GM23338 (cell line): ENCODE results near the gene PLEK. TPM values are rescaled to one million over a fixed set of nuclear protein-coding genes. Genes with fewer than 3 reads are reported as not detected.

Source experiments
- ATAC-seq: fragments of 200-7000 bp; cut with Tn5 transposase; 3 replicates; pipeline ENCODE4 v1.9.1; 2020
- DNase-seq: peaks from one replicate; pipeline ENCODE4 v3.0.0-alpha.2; 2015; ENCODE audit warnings: low spot score
- H2AFZ ChIP-seq: fragments of 200-600 bp; sonication (generic); 2 replicates; pipeline ENCODE4 v1.8.0; 2016; ENCODE audit warnings: antibody characterized with exemption, mild to moderate bottlenecking, moderate library complexity
- H3F3A ChIP-seq: fragments of 200-600 bp; sonication (generic); replicated peaks from 2 replicates; pipeline ENCODE4 v1.8.0; 2017; ENCODE audit warnings: antibody characterized with exemption, mixed run types, low read depth
- H3K27ac ChIP-seq: fragments of 200-600 bp; sonication (generic); 2 replicates; pipeline ENCODE4 v1.6.1; 2016; ENCODE audit warnings: low read depth
- H3K27me3 ChIP-seq: fragments of 200-600 bp; sonication (generic); 2 replicates; pipeline ENCODE4 v1.8.0; 2016; ENCODE audit warnings: mild to moderate bottlenecking, mixed run types, moderate library complexity; ENCODE audit not compliant: insufficient read depth
- H3K36me3 ChIP-seq: fragments of 200-600 bp; sonication (generic); 2 replicates; pipeline ENCODE4 v1.8.0; 2016; ENCODE audit warnings: mild to moderate bottlenecking; ENCODE audit not compliant: insufficient read depth
- H3K4me1 ChIP-seq: fragments of 200-600 bp; sonication (generic); 2 replicates; pipeline ENCODE4 v1.8.0; 2016; ENCODE audit warnings: mild to moderate bottlenecking, moderate library complexity; ENCODE audit not compliant: insufficient read depth
- H3K4me2 ChIP-seq: fragments of 200-600 bp; sonication (generic); 2 replicates; pipeline ENCODE4 v1.7.1; 2017; ENCODE audit warnings: mixed run types
- H3K4me3 ChIP-seq: fragments of 200-600 bp; sonication (generic); 2 replicates; pipeline ENCODE4 v1.6.1; 2016; ENCODE audit warnings: mixed run types
- H3K79me2 ChIP-seq: fragments of 200-600 bp; sonication (generic); replicated peaks from 2 replicates; pipeline ENCODE4 v1.8.0; 2017; ENCODE audit warnings: mild to moderate bottlenecking; ENCODE audit not compliant: insufficient read depth
- H3K9me2 ChIP-seq: fragments of 200-600 bp; sonication (generic); 2 replicates; pipeline ENCODE4 v1.8.0; 2017; ENCODE audit not compliant: insufficient read depth
- H4K20me1 ChIP-seq: fragments of 200-600 bp; sonication (generic); replicated peaks from 2 replicates; pipeline ENCODE4 v1.8.0; 2017; ENCODE audit warnings: mild to moderate bottlenecking; ENCODE audit not compliant: insufficient read depth
- H3K27ac Mint-ChIP-seq: 2 replicates; pipeline ENCODE4 v1.8.0; 2020; ENCODE audit warnings: inconsistent platforms, mild to moderate bottlenecking, moderate library complexity, mixed read lengths
- H3K27me3 Mint-ChIP-seq: 3 replicates; pipeline ENCODE4 v1.8.0; 2022; ENCODE audit warnings: low read depth, mild to moderate bottlenecking, moderate library complexity, mixed read lengths, inconsistent platforms; ENCODE audit not compliant: insufficient read depth, poor library complexity
- H3K36me3 Mint-ChIP-seq: 3 replicates; pipeline ENCODE4 v1.8.0; 2021; ENCODE audit warnings: low read depth, mild to moderate bottlenecking, inconsistent platforms, moderate library complexity, mixed read lengths
- H3K4me1 Mint-ChIP-seq: 3 replicates; pipeline ENCODE4 v1.8.0; 2020; ENCODE audit warnings: mild to moderate bottlenecking, inconsistent platforms, mixed read lengths
- H3K4me3 Mint-ChIP-seq: 3 replicates; pipeline ENCODE4 v1.8.0; 2021; ENCODE audit warnings: moderate library complexity, mild to moderate bottlenecking, inconsistent platforms, mixed read lengths
- H3K9me3 Mint-ChIP-seq: 3 replicates; pipeline ENCODE4 v1.8.0; 2020; ENCODE audit warnings: moderate library complexity, mild to moderate bottlenecking, inconsistent platforms, mixed read lengths
- EZH2phosphoT487 ChIP-seq: fragments of 200-600 bp; sonication (generic); IDR thresholded peaks from one replicate; pipeline ENCODE4 v1.8.1; 2018; ENCODE audit warnings: antibody characterized with exemption; ENCODE audit not compliant: unreplicated experiment
- NANOG ChIP-seq: IDR thresholded peaks from 2 replicates; pipeline ENCODE4 v1.6.1; 2016; ENCODE audit warnings: antibody characterized with exemption, borderline replicate concordance
- REST ChIP-seq: IDR thresholded peaks from one replicate; pipeline ENCODE4 v1.6.1; 2018; ENCODE audit warnings: antibody characterized with exemption; ENCODE audit not compliant: unreplicated experiment
- STAT1 ChIP-seq: IDR thresholded peaks from one replicate; pipeline ENCODE4 v1.6.1; 2016; ENCODE audit warnings: antibody characterized with exemption; ENCODE audit not compliant: unreplicated experiment
- ZNF114 ChIP-seq: fragments of 250-450 bp; sonication (Bioruptor Pico); IDR thresholded peaks from 2 replicates; pipeline ENCODE4 v1.5.0; 2020; ENCODE audit warnings: mild to moderate bottlenecking, moderate library complexity
- ZNF331 ChIP-seq: fragments of 250-450 bp; sonication (Bioruptor Pico); IDR thresholded peaks from 2 replicates; pipeline ENCODE4 v1.5.0; 2020; ENCODE audit warnings: low read depth, mild to moderate bottlenecking, moderate library complexity
- polyA plus RNA-seq: library from polyadenylated mRNA; unstranded; fragments of >200 nt; fragmentation: Nextera tagmentation; extraction: Ambion mirVana; gene quantifications from 2 replicates; pipeline ENCODE4 v1.2.1, GENCODE V29; 2016
- total RNA-seq: library from RNA; depleted of rRNA; stranded (reverse); fragments of >200 nt; shearing (Covaris generic); gene quantifications from 2 replicates; pipeline ENCODE4 v1.2.3, GENCODE V29; 2014
- TF ChIP-seq, protein P1 (sequence below): fragments of 250-450 bp; sonication (Bioruptor Pico); IDR thresholded peaks from 2 replicates; pipeline ENCODE4 v1.5.0; 2020; ENCODE audit warnings: mild to moderate bottlenecking, moderate library complexity
- TF ChIP-seq, protein P2 (sequence below): IDR thresholded peaks from 2 replicates; pipeline ENCODE4 v1.6.1; 2016; ENCODE audit warnings: antibody characterized with exemption
- TF ChIP-seq, protein P3 (sequence below), 2 experiments: fragments of 200-600 bp in 1 of 2; sonication (generic) in 1 of 2; conservative IDR thresholded peaks; 2 replicates each; pipeline versions ENCODE4 v1.5.1 to v1.6.1; 2016 to 2017; ENCODE audit warnings: antibody characterized with exemption in 2 of 2, low read depth in 2 of 2, mild to moderate bottlenecking in 2 of 2, moderate library complexity in 1 of 2

The PLEK gene
- total and polyA plus RNA-seq, 2 experiments from 2014 or later = 0.06 TPM; not detected in 1

DNA sequence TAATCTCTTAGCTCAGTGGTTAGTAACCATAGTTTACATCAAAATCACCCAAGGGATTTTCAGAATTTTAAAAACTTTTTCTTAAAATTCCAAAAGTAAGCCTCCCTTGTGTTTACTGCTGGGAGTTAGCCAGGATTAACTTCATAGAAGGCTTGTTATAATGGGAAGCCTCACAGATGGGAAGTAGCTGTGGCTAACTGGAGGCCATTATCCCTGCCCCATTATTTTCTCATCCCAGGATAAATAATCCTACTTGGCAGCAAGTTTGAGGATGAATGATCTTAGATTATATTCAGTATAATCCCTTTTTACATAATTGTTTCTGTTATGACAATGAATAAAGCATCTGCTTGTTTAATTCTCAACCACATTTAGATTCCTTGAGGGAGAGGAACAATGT lies 25.5 kb downstream of the PLEK start (continued):
- no peak for TF ChIP-seq REST

GRCh38 chr2:68391099-68391498 lies 26.0 kb downstream of the PLEK start:
- no peak overlapping the region for H3K4me3 ChIP-seq
- H3K27ac Mint-ChIP-seq = no peak overlapping the region
- no peak for TF ChIP-seq REST
- TF ChIP-seq ZNF331 (CRISPR knock-in tag) = no peak
- no peak for TF ChIP-seq STAT1
- no peak for TF ChIP-seq NANOG
- no peak for TF ChIP-seq ZNF114
- no peak for TF ChIP-seq EZH2phosphoT487
- TF ChIP-seq, protein P1, sequence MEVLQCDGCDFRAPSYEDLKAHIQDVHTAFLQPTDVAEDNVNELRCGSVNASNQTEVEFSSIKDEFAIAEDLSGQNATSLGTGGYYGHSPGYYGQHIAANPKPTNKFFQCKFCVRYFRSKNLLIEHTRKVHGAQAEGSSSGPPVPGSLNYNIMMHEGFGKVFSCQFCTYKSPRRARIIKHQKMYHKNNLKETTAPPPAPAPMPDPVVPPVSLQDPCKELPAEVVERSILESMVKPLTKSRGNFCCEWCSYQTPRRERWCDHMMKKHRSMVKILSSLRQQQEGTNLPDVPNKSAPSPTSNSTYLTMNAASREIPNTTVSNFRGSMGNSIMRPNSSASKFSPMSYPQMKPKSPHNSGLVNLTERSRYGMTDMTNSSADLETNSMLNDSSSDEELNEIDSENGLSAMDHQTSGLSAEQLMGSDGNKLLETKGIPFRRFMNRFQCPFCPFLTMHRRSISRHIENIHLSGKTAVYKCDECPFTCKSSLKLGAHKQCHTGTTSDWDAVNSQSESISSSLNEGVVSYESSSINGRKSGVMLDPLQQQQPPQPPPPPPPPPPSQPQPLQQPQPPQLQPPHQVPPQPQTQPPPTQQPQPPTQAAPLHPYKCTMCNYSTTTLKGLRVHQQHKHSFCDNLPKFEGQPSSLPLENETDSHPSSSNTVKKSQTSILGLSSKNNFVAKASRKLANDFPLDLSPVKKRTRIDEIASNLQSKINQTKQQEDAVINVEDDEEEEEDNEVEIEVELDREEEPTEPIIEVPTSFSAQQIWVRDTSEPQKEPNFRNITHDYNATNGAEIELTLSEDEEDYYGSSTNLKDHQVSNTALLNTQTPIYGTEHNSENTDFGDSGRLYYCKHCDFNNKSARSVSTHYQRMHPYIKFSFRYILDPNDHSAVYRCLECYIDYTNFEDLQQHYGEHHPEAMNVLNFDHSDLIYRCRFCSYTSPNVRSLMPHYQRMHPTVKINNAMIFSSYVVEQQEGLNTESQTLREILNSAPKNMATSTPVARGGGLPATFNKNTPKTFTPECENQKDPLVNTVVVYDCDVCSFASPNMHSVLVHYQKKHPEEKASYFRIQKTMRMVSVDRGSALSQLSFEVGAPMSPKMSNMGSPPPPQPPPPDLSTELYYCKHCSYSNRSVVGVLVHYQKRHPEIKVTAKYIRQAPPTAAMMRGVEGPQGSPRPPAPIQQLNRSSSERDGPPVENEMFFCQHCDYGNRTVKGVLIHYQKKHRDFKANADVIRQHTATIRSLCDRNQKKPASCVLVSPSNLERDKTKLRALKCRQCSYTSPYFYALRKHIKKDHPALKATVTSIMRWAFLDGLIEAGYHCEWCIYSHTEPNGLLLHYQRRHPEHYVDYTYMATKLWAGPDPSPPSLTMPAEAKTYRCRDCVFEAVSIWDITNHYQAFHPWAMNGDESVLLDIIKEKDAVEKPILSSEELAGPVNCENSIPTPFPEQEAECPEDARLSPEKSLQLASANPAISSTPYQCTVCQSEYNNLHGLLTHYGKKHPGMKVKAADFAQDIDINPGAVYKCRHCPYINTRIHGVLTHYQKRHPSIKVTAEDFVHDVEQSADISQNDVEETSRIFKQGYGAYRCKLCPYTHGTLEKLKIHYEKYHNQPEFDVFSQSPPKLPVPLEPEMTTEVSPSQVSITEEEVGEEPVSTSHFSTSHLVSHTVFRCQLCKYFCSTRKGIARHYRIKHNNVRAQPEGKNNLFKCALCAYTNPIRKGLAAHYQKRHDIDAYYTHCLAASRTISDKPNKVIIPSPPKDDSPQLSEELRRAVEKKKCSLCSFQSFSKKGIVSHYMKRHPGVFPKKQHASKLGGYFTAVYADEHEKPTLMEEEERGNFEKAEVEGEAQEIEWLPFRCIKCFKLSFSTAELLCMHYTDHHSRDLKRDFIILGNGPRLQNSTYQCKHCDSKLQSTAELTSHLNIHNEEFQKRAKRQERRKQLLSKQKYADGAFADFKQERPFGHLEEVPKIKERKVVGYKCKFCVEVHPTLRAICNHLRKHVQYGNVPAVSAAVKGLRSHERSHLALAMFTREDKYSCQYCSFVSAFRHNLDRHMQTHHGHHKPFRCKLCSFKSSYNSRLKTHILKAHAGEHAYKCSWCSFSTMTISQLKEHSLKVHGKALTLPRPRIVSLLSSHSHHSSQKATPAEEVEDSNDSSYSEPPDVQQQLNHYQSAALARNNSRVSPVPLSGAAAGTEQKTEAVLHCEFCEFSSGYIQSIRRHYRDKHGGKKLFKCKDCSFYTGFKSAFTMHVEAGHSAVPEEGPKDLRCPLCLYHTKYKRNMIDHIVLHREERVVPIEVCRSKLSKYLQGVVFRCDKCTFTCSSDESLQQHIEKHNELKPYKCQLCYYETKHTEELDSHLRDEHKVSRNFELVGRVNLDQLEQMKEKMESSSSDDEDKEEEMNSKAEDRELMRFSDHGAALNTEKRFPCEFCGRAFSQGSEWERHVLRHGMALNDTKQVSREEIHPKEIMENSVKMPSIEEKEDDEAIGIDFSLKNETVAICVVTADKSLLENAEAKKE = no peak
- TF ChIP-seq, protein P2, sequence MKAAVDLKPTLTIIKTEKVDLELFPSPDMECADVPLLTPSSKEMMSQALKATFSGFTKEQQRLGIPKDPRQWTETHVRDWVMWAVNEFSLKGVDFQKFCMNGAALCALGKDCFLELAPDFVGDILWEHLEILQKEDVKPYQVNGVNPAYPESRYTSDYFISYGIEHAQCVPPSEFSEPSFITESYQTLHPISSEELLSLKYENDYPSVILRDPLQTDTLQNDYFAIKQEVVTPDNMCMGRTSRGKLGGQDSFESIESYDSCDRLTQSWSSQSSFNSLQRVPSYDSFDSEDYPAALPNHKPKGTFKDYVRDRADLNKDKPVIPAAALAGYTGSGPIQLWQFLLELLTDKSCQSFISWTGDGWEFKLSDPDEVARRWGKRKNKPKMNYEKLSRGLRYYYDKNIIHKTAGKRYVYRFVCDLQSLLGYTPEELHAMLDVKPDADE = no peak
- TF ChIP-seq, protein P3, sequence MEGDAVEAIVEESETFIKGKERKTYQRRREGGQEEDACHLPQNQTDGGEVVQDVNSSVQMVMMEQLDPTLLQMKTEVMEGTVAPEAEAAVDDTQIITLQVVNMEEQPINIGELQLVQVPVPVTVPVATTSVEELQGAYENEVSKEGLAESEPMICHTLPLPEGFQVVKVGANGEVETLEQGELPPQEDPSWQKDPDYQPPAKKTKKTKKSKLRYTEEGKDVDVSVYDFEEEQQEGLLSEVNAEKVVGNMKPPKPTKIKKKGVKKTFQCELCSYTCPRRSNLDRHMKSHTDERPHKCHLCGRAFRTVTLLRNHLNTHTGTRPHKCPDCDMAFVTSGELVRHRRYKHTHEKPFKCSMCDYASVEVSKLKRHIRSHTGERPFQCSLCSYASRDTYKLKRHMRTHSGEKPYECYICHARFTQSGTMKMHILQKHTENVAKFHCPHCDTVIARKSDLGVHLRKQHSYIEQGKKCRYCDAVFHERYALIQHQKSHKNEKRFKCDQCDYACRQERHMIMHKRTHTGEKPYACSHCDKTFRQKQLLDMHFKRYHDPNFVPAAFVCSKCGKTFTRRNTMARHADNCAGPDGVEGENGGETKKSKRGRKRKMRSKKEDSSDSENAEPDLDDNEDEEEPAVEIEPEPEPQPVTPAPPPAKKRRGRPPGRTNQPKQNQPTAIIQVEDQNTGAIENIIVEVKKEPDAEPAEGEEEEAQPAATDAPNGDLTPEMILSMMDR (conservative IDR thresholded peaks at IDR 0.05; ENCODE audit: low read depth in 2 of 2) = no peak

More at GRCh38 chr2:68391099-68391498, 26.0 kb downstream of the PLEK start:
- Mint-ChIP-seq H3K4me1 (no peaks in the 10 kb centered on the region), H3K36me3 (no peaks in the 10 kb centered on the region), H3K27me3 (no peaks in the 10 kb centered on the region), H3K4me3 (no peak overlapping the region), H3K9me3 (no peaks in the 10 kb centered on the region)
- Histone ChIP-seq H3K27ac (no peak overlapping the region), H3K27me3 (no peaks in the 10 kb centered on the region), H4K20me1 (no peaks in the 10 kb centered on the region), H3K79me2 (no peaks in the 10 kb centered on the region), H2AFZ (no peak overlapping the region), H3K4me2 (no peak overlapping the region), H3K9me2 (no peaks in the 10 kb centered on the region), H3K36me3 (no peaks in the 10 kb centered on the region), H3K4me1 (no peaks in the 10 kb centered on the region), H3F3A (no peaks in the 10 kb centered on the region)
- DNase-seq (no peak), ATAC-seq (no peak)
